ENCODE results near the gene KCNT1. TPM values are rescaled to one million over a fixed set of nuclear protein-coding genes. Genes with fewer than 3 reads are reported as not detected.
A peak's percentile ranks its signal among the peaks of the same experiment; 100 is the strongest.

Gene KCNT1
- total and polyA plus RNA-seq, 10 of the 15 experiments (the other 5 are each of a cell fraction or from before 2014, with no cell fraction given), result not detected

DNA sequence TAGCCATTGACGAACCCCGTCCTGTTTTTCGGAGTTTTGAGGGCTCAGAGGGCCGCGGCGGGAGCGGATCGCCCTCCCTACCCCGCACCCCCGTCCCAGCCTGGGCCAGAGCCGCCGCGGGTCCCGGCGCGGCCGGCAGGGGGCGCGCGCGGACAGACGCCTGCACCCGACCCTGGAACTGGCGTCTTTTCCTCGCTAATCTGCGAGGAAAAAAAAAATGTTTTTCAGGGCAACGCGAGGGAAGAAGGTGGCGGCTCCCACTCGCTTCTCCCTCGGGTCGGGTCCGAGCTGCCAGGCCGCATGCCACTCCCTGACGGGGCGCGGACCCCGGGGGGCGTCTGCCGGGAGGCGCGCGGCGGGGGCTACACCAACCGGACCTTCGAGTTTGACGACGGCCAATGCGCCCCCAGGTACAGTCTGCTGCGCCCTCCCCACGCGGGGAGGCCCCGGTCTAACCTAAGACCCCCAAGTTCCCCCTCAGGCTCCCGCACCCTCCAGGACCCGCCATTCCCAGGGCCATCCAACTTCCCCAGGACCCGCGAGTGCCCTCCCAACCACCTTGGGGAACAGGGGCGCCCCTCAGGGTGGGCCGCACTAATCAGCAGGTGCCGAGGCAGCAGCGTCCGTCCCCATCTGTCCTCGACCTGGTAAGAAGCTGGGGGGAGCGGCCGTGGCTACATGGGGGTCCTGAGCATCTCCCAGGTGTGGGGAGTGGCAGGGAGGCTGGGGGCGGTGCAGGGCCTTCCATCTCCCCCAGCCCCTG lies at the start of gene KCNT1 (continued):
- no peak for TF ChIP-seq SREBF1 (IDR thresholded peaks at IDR 0.05; ENCODE audit: low read length)
- TF ChIP-seq BCL11A (IDR thresholded peaks at IDR 0.05; ENCODE audit: low read depth, low read length), result no peak
- no peak for TF ChIP-seq RCOR1 (conservative IDR thresholded peaks at IDR 0.05; ENCODE audit: low read depth, low read length)
- no peak for TF ChIP-seq HCFC1 (IDR thresholded peaks at IDR 0.05; ENCODE audit: low read length)
- no peak for TF ChIP-seq CBX5 (IDR thresholded peaks at IDR 0.05; ENCODE audit: low read depth)
- TF ChIP-seq RB1 (IDR thresholded peaks at IDR 0.05; ENCODE audit: borderline replicate concordance), result no peak
- TF ChIP-seq ZSCAN29 (IDR thresholded peaks at IDR 0.05), result no peak
- TF ChIP-seq EZH2 (IDR thresholded peaks at IDR 0.05; ENCODE audit: borderline replicate concordance, control insufficient read depth, low read depth, low read length), result no peak
- TF ChIP-seq SMC3 (IDR thresholded peaks at IDR 0.05; ENCODE audit: borderline replicate concordance, low read length), result peak; percentile 36
- no peak for TF ChIP-seq GABPA (IDR thresholded peaks at IDR 0.05; ENCODE audit: low read depth)
- TF ChIP-seq ZBED1 (IDR thresholded peaks at IDR 0.05; ENCODE audit: borderline replicate concordance), result no peak
- TF ChIP-seq, protein P1, sequence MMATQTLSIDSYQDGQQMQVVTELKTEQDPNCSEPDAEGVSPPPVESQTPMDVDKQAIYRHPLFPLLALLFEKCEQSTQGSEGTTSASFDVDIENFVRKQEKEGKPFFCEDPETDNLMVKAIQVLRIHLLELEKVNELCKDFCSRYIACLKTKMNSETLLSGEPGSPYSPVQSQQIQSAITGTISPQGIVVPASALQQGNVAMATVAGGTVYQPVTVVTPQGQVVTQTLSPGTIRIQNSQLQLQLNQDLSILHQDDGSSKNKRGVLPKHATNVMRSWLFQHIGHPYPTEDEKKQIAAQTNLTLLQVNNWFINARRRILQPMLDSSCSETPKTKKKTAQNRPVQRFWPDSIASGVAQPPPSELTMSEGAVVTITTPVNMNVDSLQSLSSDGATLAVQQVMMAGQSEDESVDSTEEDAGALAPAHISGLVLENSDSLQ (IDR thresholded peaks at IDR 0.05), result no peak
- TF ChIP-seq PML (IDR thresholded peaks at IDR 0.05; ENCODE audit: low read length), result no peak
- no peak for TF ChIP-seq SMARCA5 (IDR thresholded peaks at IDR 0.05)
- TF ChIP-seq, protein P2, sequence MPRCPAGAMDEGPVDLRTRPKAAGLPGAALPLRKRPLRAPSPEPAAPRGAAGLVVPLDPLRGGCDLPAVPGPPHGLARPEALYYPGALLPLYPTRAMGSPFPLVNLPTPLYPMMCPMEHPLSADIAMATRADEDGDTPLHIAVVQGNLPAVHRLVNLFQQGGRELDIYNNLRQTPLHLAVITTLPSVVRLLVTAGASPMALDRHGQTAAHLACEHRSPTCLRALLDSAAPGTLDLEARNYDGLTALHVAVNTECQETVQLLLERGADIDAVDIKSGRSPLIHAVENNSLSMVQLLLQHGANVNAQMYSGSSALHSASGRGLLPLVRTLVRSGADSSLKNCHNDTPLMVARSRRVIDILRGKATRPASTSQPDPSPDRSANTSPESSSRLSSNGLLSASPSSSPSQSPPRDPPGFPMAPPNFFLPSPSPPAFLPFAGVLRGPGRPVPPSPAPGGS (IDR thresholded peaks at IDR 0.05; ENCODE audit: borderline replicate concordance, insufficient read depth, low read depth, low read length, poor library complexity, severe bottlenecking), result no peak
- TF ChIP-seq, protein P3, sequence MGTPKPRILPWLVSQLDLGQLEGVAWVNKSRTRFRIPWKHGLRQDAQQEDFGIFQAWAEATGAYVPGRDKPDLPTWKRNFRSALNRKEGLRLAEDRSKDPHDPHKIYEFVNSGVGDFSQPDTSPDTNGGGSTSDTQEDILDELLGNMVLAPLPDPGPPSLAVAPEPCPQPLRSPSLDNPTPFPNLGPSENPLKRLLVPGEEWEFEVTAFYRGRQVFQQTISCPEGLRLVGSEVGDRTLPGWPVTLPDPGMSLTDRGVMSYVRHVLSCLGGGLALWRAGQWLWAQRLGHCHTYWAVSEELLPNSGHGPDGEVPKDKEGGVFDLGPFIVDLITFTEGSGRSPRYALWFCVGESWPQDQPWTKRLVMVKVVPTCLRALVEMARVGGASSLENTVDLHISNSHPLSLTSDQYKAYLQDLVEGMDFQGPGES (IDR thresholded peaks at IDR 0.05), result no peak
- 0 out of 2 replicates have a peak, but pooled peaks have one; percentile 17 for TF ChIP-seq YY1 (IDR thresholded peaks at IDR 0.05; ENCODE audit: low read depth, low read length)
- TF ChIP-seq, protein P4, sequence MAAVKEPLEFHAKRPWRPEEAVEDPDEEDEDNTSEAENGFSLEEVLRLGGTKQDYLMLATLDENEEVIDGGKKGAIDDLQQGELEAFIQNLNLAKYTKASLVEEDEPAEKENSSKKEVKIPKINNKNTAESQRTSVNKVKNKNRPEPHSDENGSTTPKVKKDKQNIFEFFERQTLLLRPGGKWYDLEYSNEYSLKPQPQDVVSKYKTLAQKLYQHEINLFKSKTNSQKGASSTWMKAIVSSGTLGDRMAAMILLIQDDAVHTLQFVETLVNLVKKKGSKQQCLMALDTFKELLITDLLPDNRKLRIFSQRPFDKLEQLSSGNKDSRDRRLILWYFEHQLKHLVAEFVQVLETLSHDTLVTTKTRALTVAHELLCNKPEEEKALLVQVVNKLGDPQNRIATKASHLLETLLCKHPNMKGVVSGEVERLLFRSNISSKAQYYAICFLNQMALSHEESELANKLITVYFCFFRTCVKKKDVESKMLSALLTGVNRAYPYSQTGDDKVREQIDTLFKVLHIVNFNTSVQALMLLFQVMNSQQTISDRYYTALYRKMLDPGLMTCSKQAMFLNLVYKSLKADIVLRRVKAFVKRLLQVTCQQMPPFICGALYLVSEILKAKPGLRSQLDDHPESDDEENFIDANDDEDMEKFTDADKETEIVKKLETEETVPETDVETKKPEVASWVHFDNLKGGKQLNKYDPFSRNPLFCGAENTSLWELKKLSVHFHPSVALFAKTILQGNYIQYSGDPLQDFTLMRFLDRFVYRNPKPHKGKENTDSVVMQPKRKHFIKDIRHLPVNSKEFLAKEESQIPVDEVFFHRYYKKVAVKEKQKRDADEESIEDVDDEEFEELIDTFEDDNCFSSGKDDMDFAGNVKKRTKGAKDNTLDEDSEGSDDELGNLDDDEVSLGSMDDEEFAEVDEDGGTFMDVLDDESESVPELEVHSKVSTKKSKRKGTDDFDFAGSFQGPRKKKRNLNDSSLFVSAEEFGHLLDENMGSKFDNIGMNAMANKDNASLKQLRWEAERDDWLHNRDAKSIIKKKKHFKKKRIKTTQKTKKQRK (IDR thresholded peaks at IDR 0.05; ENCODE audit: low read depth, low read length), result no peak
- TF ChIP-seq RAD21 (IDR thresholded peaks at IDR 0.05; ENCODE audit: insufficient read depth, low read depth, low read length), result peak; percentile 51
- no peak for TF ChIP-seq HDAC6 (IDR thresholded peaks at IDR 0.05; ENCODE audit: unreplicated experiment)
- no peak for TF ChIP-seq RELA (IDR thresholded peaks at IDR 0.05; ENCODE audit: borderline replicate concordance, partially characterized antibody)
- TF ChIP-seq JUNB (IDR thresholded peaks at IDR 0.05), result no peak
- TF ChIP-seq, protein P5, sequence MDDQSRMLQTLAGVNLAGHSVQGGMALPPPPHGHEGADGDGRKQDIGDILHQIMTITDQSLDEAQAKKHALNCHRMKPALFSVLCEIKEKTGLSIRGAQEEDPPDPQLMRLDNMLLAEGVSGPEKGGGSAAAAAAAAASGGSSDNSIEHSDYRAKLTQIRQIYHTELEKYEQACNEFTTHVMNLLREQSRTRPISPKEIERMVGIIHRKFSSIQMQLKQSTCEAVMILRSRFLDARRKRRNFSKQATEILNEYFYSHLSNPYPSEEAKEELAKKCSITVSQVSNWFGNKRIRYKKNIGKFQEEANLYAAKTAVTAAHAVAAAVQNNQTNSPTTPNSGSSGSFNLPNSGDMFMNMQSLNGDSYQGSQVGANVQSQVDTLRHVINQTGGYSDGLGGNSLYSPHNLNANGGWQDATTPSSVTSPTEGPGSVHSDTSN (IDR thresholded peaks at IDR 0.05; ENCODE audit: insufficient replicate concordance, low read depth, low read length), result no peak

Data from GM12878 (cell line).